Measurements from ENCODE around the gene SLC47A2.
"Not testable (repeated sequence)": the region's sequence is repeated elsewhere in the genome, so short reads cannot be mapped to it uniquely, and the experiment has no call there.

The SLC47A2 gene

DNA sequence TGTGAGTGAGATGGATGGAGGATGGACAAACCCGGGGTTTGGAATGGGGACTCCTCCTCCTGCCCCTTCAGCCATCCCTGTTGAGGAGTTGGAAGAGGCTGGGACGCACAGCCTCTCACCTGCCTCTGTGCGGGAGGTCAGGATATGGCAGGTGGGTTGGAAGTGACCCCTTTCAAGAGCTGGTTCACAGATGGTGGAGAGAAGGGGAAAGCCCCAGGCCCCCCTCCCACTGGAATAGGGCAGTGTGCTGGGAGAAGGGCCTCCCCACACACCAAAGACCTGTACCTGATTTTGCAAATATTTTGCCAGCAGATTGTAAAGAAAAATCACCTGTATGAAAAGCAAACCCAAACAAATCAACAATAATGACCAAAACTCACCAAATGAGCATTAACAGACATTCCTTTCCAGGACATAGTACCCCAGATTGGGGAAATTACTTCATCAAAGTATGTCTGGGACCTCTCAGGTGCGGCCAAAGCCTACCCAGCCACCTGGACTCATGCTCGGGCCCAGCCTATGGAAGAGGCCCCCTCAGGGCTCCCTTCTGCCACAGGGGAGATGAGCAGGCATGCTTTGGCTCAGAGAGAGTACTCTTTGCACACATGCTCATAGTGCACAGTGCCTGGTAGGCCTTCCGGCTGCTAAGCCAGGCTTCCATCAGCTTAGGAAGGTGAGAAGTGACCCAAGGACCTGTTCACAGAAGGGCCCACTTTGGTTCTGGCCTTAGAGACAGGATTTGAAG lies 7.8 kb downstream of the SLC47A2 start:
- DNase-seq (ENCODE audit: low read depth in 2 of 2), result no peak

GRCh38 chr17:19707728-19708221 lies 8.6 kb downstream of the SLC47A2 start:
- DNase-seq (ENCODE audit: low read depth in 2 of 2), result no peak

- DNase-seq (ENCODE audit: low read depth in 2 of 2), result no peak
These were observed 9.3 kb downstream of the SLC47A2 start for GRCh38 chr17:19706791-19707727.

DNA sequence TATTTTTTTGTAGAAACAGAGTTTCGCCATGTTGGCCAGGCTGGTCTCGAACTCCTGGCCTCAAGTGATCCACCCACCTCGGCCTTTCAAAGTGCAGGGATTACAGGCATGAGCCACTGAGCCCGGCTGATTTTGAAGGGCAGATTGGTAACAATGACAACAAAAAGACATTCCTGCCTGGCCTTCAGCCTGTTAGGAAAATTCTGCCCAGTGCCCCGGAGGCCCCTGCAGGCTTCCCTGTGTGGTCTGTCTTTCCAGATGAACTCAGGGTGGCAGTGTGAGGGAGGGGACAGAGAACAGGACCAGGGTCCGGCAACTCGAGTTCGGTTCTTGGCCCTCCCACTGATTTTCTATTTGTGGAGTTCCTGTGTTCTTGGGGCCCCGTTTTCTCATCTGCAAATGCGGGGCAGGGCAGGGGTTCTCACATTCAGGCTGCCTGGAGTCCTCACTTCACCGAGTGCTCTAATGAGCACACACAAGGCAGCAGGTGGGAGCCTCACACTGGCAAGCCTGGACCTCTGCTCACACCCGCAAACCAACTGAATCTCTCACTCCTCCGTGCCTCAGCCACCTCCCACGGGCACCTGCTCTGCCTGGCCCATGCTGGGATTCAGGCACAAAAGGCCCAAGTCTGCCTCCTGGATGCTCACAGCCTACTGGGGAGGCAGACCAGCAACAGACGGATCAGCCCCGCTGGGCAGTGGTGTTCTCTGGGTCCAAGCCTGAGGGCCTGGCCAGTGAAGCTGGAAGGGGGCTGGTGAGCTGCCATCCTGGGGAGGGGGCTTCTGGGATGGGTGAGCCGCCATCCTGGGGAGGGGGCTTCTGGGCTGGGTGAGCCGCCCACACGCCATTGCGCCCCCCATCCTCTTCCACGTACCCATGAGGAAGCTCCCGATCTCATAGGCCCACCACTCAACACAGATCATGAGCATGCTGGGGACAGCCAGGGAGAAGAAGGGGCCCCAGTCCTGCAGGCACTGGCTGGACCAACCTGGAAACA lies 10.3 kb downstream of the SLC47A2 start:
- DNase-seq (ENCODE audit: low read depth in 2 of 2), result no peak

GRCh38 chr17:19705201-19705600 lies 11.2 kb downstream of the SLC47A2 start:
- no peak for DNase-seq (ENCODE audit: low read depth in 2 of 2)

DNA sequence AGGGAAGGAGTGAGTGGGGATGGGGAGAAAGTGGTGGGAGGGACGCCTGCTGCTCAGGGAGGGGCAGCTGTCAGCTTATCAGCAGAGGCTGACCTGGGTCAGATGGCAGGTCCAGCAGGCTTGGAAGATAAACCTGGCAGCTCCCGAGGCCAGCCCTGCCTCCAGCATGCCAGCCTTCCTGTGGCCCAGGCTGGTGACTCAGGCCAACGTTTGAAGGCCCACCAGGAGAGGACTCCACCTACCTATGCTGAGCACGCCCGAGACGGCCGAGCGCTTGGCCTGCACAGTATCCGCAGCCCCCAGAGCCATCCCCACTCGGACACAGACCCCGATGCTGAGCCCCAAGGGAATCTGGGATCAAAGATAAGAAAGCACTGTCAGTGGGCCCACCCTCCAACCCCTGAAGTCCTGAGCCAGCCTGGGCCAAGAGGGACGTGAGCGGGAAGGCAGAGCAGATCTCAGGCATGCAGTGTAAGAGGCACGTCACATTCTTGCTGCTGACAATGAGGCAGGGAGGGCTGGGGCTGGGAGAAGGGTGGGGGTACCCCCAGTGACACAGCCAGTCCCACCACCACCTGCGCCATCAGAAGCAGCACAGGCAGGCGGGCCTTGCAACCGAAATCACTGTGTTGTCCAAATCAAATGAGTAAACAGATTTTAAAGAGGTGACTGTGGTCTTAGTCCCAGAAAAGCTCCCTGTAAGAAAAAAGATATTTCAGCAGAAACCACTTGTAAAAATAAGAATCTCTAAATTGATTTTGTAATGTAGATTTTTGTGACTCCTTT lies 12.4 kb downstream of the SLC47A2 start:
- no peak for DNase-seq (ENCODE audit: low read depth in 2 of 2)

DNA sequence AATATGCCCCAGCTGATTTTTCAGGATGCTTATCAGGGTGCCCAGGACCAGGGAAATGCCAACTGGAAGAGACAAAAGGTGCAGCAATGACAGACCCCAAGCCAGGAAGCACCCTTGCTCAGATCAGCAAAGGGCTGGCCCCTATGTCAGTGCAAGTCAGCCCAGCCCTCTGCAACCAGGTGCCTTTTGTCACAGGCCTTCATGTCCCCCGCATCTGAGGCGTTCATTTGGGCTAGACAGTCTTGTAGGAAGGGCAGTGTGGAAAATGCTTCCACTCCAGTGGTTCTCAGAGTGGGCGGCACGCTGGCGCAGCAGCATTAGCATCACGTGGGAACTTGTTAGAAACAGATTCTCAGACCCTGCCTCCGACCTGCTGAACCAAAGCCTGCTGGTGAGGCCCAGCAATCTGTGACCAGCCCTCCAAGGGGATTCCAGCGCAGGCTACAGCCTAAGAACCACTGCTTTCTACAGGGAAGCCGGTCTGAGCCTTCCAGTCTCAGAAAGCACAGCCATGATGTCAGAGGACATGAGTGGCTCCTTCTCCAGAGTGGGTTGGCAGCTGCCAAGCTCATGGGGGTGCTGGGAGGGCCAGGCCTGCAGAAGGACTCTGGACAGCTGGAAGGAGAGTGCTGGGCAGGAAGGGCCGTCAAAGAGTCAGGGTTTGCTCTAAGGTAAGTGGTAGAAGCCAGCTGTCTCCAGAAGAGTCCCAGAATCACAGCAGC lies 13.1 kb downstream of the SLC47A2 start:
- DNase-seq (ENCODE audit: low read depth in 2 of 2), result no peak

GRCh38 chr17:19702217-19702641 lies 14.2 kb downstream of the SLC47A2 start:
- DNase-seq (ENCODE audit: low read depth in 2 of 2), result no peak

DNA sequence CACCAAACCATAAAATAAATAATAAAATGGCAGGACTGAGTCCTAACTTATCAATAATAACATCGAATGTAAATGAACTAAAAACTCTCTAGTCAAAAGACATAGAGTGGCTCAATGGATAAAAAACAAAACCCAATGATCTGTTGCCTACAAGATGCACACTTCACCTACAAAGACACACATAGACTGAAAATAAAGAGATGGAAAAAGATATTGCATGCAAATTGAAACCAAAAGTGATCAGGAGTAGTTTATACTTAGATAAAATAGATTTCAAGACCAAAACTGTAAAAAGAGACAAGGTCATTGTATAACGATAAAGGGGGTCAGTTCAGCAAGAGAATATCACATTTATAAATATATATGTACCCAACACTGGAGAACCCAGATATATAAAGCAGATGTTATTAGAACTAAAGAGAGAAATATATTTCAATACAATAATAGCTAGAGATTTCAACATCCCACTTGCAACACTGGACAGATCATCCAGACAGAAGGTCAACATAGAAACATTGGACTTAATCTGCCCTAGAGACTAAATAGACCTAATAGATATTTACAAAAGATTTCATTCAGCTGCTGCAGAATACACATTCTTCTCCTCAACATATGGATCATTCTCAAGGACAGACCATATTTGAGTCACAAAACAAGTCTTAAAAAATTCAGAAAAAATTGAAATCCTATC lies 29.8 kb downstream of the SLC47A2 start:
- DNase-seq (ENCODE audit: low read depth in 2 of 2), result no peak

DNA sequence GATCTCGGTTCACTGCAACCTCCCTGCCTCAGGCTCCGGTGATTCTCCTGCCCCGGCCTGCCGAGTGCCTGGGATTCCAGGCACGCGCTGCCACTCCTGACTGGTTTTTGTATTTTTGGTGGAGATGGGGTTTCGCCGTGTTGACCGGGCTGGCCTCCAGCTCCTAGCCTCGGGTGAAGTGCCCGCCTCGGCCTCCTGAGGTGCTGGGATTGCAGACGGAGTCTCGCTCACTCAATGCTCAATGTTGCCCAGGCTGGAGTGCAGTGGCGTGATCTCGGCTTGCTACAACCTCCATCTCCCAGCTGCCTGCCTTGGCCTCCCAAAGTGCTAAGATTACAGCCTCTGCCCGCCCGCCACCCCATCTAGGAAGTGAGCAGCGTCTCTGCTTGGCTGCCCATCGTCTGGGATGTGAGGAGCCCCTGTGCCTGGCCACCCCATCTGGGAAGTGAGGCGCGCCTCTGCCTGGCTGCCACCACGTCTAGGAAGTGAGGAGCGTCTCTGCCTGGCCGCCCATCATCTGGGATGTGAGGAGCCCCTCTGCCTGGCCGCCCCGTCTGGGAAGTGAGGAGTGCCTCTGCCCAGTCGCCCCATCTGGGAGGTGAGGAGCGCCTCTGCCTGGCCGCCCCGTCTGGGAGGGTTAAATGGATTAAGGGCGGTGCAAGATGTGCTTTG lies 31.3 kb downstream of the SLC47A2 start:
- not testable (repeated sequence) for DNase-seq (ENCODE audit: low read depth in 2 of 2)

GRCh38 chr17:19683117-19683516 lies 33.3 kb downstream of the SLC47A2 start:
- DNase-seq (ENCODE audit: low read depth in 2 of 2), result no peak

GRCh38 chr17:19678581-19679453 lies 37.6 kb downstream of the SLC47A2 start:
- no peak for DNase-seq (ENCODE audit: low read depth in 2 of 2)

GRCh38 chr17:19677736-19678379 lies 38.5 kb downstream of the SLC47A2 start:
- DNase-seq (ENCODE audit: low read depth in 2 of 2), result no peak

DNA sequence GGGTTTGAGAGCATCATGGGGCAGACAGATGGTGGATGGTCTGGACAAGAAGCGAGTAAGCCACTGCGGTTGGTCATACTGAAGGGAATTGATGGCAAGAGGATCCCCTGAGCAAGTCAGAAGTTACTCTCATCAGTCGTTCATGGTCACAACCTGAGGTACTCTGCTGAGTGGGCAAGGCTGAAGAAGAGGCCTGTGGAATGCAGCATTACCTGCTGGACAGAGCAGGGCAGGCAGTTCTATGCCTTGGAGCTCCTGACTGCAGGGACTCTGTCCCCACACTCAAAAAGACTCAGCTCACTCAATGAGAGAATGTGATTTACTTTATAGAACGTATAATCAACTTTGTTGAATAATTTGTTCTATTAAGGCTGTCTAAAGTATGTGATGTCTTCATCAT lies 39.5 kb downstream of the SLC47A2 start:
- DNase-seq (ENCODE audit: low read depth in 2 of 2), result no peak

- DNase-seq (ENCODE audit: low read depth in 2 of 2), result no peak
These were observed 42.8 kb downstream of the SLC47A2 start for GRCh38 chr17:19673623-19674022.

GRCh38 chr17:19672009-19672750 lies 44.2 kb downstream of the SLC47A2 start:
- no peak for DNase-seq (ENCODE audit: low read depth in 2 of 2)

GRCh38 chr17:19671433-19671832 lies 45.0 kb downstream of the SLC47A2 start:
- DNase-seq (ENCODE audit: low read depth in 2 of 2), result no peak
